SIG-M5 treated with dmso at 0.1 percent for 504 hours (cell line): ENCODE data around the gene LIPG.

ENCODE experiments used
- DNase-seq: peaks from one replicate; lab custom pipeline; 2025; ENCODE audit not compliant: unreplicated experiment; lab: John Stamatoyannopoulos, UW

LIPG gene

DNA sequence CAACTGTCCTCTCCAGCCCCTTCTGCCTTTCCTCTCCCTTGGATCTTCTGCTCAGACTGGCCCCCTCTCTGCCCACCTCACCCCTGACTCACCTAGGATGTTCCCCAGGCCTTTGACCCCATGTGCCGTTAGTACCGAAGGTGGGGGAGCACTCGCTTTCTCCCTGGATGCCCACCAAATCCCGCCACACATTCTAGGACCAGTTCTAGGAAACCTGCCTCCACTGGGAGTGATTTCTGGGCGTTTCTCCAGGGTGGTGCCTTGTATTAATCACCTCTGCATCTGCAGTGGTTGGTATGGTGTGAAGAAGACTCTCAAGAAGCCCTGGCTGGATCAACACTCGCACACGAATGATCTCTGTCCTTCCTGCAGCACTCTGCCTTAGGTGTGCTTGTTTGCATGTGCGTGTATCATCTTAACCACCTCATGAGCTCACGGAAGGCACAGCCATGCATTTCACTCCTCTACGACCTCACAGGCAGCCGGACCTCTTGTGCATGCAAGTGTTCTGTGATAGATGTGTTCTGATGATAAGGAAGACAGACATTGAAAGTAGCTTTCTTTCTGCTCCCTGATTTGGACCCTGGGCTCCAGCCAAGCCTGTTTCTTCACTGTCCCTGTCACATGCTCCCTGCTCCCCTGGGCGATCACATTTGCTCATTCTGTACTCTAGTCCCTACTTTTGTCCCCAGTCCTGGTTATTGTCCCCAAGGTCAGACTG lies 69.4 kb downstream of the LIPG start:
- DNase-seq = no peak

DNA sequence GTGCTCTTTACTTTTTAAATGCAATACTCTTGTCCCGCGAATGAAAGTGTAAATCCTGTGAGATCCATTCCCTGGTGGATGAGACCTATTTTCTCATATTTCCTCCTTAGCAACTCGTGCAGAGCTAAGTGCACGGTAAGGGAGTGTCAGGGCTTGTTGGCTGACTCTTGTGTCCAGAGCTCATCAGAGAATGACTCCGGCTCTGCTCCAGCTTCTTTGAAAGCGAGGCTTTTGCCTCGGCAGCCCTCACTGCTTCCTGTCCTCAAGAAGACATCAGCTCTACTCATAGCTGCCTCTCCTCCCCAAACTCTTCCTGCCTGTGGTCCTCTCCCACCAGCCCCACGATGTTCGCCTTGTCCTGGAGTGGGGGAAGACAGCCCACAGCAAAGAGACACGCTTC lies 70.7 kb downstream of the LIPG start:
- no peak for DNase-seq

GRCh38 chr18:49638209-49638785 lies 76.4 kb downstream of the LIPG start:
- no peak for DNase-seq

DNA sequence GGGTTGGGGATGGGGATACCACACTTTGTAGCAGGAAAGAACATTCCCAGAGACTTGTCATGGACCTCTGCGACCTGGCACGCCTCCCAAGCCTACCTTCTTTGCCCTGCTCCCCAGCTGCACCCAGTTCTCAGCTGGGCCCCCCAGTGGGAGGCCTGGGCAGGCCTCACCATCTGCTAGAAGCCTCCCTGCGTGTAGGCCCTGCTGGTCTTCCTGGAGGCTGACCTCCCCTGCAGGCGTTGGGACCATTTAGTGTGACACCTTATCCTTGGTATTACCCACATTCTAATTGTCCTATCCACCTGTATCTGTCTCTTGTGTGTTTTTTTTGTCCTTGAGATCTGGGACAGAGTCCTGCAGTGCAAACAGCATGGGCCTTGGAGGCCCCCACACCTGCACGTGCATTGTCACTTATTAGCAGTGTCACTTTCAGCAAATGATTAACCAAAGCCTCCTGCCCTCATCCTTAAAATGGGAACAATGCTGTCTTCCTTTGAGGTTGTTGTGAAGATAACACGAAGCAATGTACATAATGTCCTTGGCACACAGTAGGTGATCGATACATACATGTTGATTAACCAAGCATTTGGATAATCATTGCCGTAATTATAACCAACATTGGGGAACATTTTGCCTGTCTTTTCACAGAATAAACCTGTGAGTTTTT lies 77.2 kb downstream of the LIPG start:
- DNase-seq = no peak

GRCh38 chr18:49639643-49640391 lies 78.0 kb downstream of the LIPG start:
- DNase-seq = no peak

GRCh38 chr18:49640741-49641140 lies 78.9 kb downstream of the LIPG start:
- no peak for DNase-seq

- DNase-seq = no peak
These were observed 83.3 kb downstream of the LIPG start for GRCh38 chr18:49645196-49645595.

- DNase-seq = no peak
These were observed 84.0 kb downstream of the LIPG start for GRCh38 chr18:49645841-49646351.

DNA sequence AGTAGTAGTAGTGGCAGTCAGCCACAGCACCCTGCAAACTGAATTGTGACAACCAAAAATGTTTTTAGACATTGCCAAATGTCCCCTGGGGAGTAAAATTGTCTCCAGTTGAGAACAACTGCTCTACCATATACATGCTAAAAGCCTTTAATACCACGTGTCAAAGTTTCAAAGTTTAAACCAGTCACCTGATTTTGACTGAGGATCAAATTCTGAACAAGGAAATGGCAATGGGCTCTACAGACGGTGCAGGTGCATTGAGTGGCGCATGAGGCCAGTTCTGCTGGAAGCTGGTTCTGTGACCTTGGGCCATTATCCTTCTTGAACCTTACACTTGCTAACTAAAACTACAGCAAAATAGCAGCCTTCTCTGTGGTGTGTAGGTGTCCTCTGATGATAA lies 85.0 kb downstream of the LIPG start:
- DNase-seq = no peak

- DNase-seq = no peak
These were observed 85.8 kb downstream of the LIPG start for GRCh38 chr18:49647496-49648168.

DNA sequence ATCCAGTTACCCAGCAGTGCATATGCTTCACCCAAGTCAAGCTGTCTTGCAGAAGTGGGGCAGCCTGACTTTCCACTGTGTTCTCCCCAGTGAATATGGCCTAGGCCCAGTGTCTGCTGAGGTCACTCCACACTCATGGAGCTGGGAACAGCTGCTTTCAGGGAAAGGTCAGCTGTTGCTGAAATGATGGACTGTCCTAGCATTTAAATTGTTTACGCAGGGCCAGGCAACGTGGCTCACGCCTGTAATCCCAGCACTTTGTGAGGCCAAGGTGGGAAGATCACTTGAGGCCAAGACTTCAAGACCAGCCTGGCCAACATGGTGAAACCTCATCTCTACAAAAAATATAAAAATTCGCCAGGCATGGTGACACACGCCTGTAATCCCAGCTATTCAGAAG lies 86.5 kb downstream of the LIPG start:
- no peak for DNase-seq
